HG03521 (cell line): Measurements from ENCODE around the gene CAMTA1.

ENCODE experiments used
- ATAC-seq: cut with Tn5 transposase; IDR thresholded peaks from one replicate; pipeline ENCODE4 v1.9.1; 2021; ENCODE audit warnings: mild to moderate bottlenecking, moderate library complexity; ENCODE audit not compliant: unreplicated experiment

Gene CAMTA1

DNA sequence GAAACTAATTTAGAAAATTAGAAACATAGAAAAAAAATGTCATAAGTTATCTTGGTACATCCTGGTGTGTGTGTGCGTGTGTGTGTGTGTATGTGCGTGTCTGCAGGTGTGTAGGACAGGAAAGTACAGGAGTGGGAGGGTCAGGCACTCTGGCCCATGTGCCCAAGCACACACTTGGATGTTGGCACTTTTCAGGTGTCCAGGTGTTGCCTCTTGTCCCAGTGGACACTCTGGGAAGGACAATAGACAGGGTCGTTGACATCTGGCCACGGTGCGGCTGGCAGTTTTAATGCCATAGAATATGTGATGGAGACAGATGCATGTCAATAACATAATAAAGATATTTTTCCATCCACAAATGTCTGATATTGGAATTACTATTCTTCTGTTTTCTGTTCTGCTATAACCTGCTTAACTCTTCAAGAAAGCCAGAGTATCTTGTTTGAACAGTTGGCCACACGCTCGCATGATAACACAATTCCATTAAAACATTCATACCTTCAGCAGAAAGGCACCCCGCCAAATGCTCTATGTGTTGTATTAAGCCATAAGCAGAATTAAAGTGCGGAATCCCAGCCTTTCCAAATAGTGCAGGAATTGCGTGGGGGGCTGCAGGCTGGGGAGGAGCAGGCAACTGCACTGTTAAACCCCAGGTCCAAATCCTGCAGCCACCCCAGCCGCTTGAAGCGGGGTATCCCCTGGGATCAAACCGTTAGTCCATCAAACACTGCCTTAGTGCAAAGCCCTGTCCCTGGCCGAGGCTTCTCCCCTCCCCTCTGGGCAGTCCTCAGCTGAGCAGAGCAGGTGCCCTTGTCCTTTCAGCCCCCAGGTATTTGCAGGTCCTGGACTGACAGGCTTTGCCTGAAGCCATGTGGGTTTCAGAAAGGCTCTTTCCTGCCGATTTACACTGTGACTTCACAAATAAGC lies 390.0 kb downstream of the CAMTA1 start:
- no peak for ATAC-seq

DNA sequence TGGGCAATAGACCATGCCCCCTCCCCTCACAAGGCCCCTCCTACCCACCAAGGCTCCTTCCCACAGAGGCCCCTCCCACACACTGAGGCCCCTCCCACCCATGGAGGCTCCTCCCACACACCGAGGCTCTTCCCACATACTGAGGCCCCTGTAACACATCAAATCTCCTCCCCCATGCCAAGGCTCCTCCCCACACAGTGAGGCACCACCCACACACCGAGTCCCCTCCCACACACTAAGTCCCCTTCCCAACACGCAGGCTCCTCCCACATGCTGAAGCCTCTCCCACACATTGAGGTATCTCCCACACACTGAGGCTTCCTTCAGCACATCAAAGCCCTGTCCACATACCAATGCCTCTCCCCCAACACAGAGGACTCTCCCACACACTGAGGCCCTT lies 391.8 kb downstream of the CAMTA1 start:
- no peak for ATAC-seq

DNA sequence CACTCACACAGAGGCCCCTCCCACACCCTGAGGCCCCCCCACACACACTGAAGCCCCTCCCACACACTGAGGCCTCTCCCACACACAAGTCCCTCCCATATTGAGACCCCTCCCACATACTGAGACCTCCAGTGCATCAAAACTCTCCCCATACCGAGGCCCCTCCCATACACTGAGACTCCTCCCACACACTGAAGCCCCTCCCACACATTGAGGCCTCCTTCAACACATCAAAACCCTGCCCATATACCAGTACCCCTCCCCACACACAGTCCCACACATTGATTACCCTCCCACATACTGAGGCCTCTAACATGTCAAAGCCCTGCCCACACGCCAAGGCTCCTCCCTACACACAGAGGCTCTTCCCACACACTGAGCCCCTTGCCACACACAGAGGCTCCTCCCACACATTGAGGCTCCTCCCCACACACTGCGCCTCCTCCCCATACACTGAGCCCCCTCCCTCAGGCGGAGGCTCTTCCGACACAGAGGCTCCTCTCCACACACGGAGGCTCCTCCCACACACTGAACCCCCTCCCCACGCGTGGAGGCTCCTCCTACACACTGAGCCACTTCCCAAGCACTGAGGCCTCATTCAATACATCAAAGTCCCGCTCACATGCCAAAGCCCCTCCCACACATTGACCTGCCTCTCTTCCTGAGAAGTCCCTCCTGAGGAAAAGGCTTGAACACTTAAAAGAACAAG lies 392.3 kb downstream of the CAMTA1 start:
- ATAC-seq = no peak

DNA sequence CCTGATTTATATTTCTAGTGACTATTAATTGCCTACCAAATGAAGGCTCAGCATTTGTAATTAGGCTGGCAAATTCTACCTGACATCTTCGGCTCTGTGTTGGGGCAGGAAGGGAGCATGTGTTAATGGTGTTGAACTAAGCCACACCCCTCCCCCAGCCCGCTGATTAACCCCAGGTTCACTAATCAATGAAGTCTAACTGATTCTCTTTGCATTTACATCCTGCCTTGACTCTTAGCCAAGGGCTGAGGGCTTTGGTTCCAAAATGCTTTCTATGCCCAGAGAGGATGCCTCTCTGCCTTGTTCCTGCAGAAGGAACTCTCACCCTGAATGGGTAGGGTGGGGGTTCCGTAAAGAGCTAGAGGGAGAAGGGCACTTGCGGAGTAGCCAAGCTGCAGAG lies 393.1 kb downstream of the CAMTA1 start:
- ATAC-seq = no peak

DNA sequence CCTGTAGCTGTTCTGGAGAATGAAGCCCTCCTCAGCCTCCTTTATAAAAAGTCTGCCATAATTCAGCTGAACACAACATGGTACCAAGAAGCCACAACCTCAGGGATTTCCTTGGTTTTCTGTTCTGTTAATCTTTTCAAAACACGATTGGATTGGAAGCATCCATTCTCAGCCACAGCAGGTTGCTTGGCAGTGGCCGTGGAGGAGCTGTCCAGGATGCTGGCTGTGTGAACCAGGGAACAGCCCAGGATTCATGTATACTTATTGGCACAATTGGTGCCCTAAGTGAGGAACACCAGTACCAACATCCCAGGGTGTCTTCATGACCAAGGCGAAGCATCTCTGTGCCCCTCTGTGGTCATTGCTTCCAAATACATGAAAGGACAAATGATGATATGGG lies 393.5 kb downstream of the CAMTA1 start:
- ATAC-seq = no peak

DNA sequence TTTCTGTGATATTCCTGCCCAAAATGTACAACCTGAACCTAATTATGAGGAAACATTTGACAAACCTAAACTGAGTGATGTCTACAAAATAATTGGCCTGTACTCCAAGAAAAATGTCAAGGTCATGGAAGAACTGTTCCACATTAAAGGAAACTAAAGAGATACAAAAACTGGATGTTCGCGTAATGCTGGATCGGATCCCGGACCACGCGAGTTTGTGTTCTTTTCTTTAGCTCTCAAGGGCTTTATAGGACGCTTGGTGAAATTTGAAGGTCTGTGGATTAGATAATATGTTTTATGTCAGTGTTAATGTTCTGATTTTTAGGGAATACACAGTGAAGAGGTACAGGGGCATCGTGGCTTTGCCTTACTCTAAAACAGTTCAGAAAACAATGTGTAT lies 400.5 kb downstream of the CAMTA1 start:
- no peak for ATAC-seq

DNA sequence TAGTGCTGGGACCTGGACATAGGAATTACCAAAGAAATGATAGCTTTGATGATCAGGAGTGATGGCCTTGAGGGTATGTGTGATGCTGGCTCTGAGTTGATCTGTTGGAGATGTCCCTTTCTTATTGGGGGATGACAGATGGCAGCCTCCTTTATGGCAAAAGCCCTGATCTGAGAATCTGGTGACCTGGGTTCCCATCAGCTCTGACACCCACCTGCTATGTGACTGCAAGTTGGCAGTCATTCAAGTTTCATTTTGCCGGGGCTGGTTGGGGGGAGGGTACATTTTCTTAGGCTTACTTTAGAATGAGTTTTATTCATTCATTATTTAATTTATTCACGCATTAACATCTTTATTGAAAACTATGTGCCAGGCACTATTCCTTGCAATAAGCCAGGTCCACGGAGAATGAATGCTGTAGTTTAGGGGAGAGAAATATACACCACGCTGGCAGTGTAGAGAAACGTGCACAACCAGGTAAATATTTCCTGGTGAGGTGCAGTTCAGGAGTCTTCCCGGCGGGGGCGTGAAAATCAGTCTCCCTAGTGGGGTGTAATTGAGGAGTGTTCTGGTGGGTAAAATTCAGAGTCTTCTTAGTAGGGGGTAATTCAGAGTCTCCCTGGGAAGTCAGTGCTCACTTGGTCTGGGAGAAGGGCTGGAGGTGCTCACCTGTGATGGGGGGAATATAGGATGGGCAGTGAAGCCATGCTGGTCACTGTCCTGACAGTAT lies 401.3 kb downstream of the CAMTA1 start:
- ATAC-seq = no peak

DNA sequence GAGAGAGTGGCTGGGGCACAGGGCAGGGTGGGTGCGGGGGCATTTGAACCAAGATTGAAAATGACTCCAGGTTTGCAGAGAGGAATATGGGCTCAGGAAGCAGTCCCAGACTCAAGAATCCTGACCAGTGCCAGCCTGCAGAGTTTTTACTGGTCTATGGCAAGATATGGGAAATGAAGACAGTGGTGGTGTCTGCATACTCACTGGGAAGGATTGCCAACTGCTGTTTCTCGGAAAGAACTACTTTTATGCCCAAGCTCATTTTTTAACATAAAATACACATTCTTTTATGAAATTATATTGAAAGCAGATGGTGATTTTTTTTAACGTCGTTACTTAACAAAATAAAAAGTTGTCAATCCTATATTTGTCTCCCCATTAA lies 401.8 kb downstream of the CAMTA1 start:
- no peak for ATAC-seq

DNA sequence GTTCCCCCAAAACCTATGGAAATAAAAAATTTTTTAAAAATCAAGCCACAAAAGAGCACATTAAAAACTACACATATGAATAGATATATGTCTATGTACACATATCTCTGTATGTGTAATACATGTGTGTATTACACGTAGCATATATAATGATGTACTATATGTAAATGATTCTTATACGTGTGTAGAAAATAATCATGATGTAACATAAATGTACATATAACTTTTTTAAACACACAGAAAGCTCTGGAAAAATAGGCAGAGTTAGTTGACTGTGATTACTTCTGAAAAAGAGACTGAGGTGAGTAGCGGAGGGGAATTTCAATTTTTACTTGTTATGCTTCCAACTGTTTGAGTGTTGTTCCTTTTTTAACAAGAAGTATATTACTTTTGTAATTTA lies 405.0 kb downstream of the CAMTA1 start:
- no peak for ATAC-seq

DNA sequence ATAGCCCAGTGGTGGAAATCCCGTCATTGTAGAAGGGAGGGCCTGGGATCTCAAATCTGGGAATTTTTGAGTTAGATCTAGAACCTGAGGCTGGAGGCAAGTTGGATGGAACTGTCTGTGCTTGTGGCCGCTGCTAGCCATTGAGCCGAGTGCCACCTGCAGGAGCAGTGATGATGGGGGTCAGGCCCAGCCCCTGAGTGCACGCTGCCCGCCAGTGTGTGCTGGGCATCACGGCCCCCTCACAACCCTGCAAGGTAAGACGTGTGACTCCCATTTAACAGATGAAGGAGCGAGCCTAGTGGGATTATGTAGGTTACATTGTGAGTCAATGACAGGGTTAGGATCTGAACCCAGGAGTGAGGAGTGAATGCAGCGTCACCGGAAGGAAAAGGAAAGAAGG lies 407.2 kb downstream of the CAMTA1 start:
- no peak for ATAC-seq

DNA sequence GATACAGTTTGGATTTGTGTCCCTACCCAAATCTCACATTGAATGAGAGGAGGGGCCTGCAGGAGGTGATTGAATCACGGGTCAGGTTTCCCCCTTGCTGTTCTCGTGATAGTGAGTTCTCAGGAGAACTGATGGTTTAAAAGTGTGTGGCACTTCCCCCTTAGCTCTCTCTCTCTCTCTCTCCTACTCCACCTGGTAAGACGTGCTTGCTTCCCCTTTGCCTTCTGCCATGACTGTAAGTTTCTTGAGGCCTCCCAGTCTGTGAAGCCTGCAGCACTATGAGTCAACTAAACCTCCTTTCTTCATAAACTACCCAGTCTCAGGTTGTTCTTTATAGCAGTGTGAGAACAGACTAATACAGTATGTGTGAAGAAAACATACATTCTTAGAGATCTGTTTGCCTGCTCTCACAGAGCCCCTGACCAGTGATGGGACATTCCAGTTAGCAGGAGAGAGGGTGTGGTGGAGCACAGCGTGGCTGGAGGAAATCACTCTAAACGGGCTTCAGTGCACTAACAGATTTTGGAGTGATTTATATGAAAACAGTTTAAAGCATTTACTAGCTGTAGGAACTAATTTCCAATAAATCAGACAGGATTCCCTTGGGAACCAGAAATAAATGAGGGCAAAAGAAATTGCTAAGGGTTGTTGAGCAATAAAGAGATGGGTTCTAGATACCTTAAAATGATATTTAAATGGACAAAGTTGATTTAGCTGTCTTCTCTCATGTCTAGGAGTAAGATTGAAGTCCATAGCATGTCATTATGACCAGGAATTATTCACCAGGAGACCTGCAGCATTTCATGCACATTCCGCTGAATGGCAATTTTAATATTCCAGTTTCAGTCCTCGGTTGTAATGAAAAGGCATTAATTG lies 411.0 kb downstream of the CAMTA1 start:
- ATAC-seq = no peak

DNA sequence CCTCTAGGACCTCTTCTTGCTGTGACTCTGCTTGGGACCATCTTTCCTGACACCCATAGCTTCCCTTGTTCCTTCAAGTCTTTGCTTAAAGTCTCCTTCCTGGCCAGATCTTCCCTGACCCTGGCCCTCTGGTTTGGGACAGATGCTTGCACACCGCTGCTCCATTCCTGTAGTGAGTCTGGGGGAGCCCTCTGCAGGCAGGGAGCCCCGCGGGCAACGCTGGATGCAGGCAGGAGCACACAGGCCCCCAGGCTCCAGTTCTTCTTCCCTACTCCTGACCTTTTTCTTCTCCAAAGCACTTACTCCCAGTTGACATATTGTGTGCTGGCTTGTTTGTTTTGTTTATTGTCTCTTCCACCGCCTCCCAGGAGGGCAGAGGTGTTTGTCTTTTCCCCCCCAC lies 413.4 kb downstream of the CAMTA1 start:
- no peak for ATAC-seq

DNA sequence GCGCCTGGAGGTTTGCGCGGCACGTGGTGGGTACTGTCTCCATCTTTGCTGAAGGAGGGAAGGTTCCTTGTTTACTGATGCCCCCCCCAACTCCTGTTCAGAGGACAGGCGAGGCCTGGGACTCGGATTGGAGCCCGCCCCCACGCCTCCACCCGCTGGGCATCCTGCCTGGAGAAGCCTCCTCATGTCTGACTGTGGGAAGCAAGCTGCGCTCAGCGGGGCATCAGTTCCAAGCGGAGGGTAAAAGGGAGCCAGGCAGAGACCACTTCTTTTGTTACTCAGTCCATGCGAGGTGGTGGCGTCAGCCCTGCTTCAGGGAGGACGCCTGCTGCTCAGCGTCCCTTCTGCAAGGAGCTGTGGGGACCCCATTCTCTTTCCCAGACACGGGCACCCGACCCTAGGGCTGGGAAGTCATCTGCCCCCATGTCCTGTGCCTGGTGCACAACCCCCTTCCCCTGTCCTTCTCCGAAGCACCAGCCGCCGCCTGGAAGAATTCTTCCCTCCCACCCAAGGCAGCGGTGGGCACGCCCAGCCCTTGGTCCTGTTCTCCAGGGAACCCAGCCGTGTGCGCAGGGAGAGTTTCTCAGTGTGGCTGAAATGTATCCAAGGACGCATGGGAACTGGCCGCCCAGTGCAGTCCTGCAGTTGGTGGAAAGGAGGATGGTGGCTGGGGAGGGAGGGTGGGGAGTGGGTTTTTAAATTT lies 414.0 kb downstream of the CAMTA1 start:
- ATAC-seq = no peak

DNA sequence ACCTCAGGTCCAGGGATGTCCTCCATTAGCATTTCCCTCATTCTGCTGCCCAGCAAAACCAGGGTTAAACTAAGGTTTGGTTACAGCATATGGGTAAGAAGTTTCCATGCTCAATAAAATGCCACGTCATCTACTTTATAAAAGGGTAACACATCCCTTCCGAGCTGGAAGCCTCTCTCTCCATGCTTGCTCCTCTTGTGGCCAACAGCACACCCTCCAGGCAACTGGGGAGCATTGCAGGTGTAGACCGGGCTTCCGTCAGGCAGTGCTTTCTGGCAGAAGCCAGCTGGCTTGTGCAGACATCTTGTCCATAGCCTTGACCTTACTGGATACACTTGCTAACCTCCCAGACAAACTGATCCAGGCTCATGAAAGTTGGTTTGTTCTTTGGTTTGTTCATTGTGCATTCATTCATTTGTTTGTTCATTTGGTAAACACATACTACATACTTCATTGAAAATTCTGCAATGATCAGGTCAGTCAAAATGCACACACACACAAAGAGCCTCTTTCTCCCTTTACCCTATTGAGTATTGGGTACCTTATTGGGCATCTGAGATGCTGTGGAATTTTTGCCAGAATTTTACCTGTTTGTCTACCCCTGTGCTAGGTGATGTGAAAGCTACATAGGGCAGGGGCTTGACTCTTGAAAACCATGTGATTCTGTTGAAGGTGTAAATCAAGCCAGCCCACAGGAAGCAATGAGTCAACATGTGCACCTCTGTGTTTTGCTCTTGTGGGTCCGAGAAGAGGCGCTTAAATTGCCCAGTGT lies 422.8 kb downstream of the CAMTA1 start:
- no peak for ATAC-seq

DNA sequence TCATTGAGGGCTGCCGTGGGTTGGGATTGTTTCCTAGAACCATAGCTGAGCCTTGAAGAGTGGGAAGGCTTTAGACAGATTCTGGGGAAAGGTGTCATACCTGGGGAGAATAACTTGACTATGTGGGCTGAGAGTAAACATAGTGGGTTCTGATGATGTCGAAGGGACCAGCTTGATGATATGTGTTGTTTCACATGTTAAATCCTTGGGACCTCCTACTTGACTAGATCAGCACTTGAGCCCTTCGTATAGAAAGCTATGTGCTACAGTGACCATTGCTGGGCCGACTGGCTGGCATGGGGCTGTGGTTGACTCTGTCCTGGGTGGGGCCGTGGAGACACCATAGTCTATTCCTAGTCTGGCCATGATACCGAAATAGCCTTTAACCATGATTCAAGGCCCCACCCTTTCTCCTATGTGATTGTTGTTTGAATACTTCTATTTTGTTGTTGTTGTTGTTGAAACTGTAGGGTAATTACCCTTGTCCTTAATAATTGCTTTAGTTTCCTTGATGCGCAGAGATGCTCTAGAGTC lies 423.5 kb downstream of the CAMTA1 start:
- ATAC-seq = no peak

DNA sequence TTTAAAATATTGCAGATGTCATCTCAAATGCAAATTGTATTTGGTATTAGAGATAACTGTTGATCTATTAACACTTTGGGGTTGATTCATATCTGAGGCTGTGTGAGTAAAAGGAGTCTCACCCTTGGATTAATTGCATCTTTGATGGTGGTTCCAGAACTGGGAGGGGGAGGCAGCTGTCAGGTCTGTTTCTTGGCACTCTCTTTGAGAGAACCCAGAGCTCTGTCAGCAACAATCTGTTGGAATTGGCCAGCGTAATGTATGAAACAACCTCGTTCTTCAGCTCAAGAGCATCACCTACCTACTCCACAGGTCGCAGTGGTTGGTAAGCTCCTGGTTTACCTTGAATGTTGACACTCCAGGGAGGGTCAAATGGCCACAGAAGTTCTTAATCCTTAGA lies 424.1 kb downstream of the CAMTA1 start:
- ATAC-seq = no peak

DNA sequence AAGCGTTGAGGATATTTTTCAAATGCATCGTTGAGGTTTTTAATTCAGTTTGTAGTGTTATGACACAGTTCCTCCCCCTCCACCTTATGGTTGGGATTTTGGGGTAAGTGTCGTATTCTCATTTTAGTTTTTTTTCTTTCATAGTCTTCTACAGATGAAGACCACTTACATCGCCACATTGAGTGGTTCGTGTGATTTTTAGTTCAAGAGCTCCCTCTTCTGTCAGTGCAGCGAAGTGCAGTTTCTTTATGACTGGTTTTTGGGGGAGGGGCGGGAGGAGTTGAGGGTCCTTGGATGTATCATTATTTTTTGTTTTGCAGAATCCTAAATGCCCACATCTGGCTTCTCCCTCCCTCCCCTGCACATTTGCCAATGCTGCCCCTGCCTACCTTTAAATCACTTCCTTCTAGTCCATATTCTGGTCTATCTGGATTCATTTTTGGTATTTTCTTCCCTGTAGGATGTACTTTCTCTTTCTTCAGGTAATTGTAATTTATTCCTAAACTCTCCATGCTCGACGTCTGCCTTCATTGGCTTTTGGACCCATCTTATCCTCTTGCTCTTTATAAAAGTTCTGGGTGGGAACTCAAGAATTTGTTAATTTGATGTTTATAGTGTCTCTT lies 433.1 kb downstream of the CAMTA1 start:
- no peak for ATAC-seq

DNA sequence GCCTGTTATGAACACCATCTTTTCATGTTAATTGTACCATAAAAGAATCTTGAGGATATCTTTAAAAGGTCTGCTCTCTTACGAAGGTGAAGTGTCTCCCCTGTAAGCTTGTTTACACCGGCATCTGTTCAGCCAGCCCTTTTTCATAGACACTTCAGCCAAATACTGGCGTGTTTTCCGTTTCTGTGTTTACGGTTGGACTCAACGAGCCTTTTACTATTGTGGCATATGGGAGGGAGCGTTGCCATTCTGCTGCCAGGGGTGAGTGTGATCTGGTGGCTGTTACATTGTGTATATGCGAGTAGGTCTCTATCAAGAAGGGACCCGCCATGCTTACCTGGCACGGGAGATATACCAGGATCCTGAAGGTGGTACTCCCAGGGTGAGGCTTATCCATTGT lies 433.8 kb downstream of the CAMTA1 start:
- ATAC-seq = no peak

DNA sequence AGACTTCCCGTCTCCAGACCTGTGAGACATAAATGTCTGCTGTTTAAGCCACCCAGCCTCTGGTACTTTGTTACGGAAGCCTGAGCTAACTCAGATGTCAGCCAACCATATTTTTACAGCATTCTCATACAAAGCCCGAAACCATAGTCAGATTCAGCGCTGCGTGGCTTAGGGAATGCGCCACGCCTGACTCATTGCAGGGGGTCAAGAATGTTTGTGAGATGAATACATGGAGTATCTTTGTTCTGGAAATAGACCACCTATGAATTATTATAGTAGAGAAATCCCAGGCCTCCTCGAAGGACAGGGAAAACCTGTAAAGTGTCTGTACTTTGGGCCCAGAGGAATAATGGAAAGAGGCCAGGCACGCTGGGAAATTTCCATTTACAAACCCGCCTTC lies 434.8 kb downstream of the CAMTA1 start:
- no peak for ATAC-seq
